Measurements from ENCODE around the gene EIF4E1B.

Gene EIF4E1B

DNA sequence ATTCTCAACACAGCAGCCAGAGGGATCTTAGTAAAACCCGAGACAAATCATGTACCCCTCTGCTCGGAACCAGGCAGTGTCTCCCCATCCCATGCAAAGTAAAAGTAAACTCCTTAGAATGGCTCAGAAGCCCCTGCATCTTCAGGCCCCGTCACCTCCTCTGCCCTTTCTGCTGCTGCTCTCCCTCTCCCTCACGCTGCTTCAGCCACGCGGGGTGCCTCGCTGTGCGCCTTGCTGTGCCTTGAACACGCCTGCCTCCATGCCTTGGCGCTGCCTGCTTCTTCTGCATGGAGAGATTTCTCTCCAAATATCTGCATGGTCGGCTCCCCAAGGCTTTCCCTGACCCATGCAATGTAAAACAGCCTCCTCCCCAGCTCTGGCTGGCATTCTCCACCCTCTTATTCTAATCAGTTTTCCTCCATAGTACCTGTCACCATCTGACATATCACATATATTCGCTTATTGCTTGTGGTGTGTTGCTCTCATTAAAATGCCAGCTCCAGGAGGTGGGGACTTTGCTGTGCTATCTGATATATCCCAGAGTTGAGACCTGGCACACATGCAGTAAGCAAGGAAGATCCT lies 28.5 kb upstream of the EIF4E1B start:
- Histone ChIP-seq H3K9me3 (ENCODE audit: insufficient read depth, low read depth, low read length) (peaks cover 2% of the 10 kb centered on the region), H4K91ac (ENCODE audit: low read depth, low read length) (no peak overlapping the region), H3K27ac (ENCODE audit: low read depth, low read length) (no peak overlapping the region), H4K12ac (ENCODE audit: low read depth, low read length) (no peak overlapping the region), H3K36me3 (ENCODE audit: control insufficient read depth in 1 of 2, insufficient read depth in 2 of 2, low read length in 2 of 2) (no peaks in the 10 kb centered on the region), H3K14ac (ENCODE audit: low read length) (no peak overlapping the region), H2BK5ac (ENCODE audit: low read depth, low read length, poor library complexity) (no peak overlapping the region), H3K27me3 (ENCODE audit: insufficient read depth, low read length) (no peaks in the 10 kb centered on the region), H3K4me1 (ENCODE audit: control insufficient read depth in 1 of 2, insufficient read depth in 2 of 2, low read length in 2 of 2) (no peaks in the 10 kb centered on the region), H4K8ac (ENCODE audit: low read depth, low read length) (no peak overlapping the region), H3K79me1 (ENCODE audit: low read length) (no peaks in the 10 kb centered on the region), H3K4me3 (ENCODE audit: low read depth, low read length) (no peak overlapping the region), H3K23ac (ENCODE audit: low read length) (no peak overlapping the region), H3K79me2 (ENCODE audit: control insufficient read depth, insufficient read depth, low read length, poor library complexity) (no peaks in the 10 kb centered on the region), H2AFZ (ENCODE audit: insufficient read depth, low read length, poor library complexity) (no peak overlapping the region), H3K18ac (ENCODE audit: low read length) (no peak overlapping the region), H2BK12ac (ENCODE audit: low read length) (no peak overlapping the region), H3K4me2 (ENCODE audit: low read length) (no peak overlapping the region), H3K4ac (ENCODE audit: low read depth, low read length) (no peak overlapping the region), H2AK5ac (ENCODE audit: low read length) (no peak overlapping the region), H2BK120ac (ENCODE audit: insufficient read depth, low read length, poor library complexity) (no peak overlapping the region), H3K9ac (ENCODE audit: low read length) (no peak overlapping the region)
- WGBS (ENCODE audit: extremely low coverage, insufficient coverage, insufficient read length), result no CpG with 5 or more reads among the region's 12 CpGs
- DNase-seq, result no peak

DNA sequence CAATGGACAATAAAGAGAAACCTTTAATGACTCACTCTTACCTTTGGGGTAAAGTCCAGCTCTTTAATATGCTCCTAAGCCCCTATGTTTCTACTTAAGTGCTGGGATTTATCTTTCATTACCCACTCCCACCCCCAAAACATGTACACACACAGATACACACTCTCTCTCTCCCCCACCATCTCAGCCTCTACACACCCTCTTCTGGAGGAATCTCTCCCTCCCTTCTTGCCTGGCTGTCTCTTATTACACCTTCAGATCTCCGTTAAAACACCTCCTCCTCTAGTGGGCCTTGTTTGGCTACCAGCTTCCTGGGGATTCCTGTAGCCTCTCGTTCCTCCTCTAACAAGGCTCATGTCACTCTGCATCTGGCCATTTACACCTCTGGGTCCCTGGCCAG lies 27.4 kb upstream of the EIF4E1B start:
- no CpG with 5 or more reads among the region's 2 CpGs for WGBS (ENCODE audit: extremely low coverage, insufficient coverage, insufficient read length)
- Histone ChIP-seq H3K79me1 (ENCODE audit: low read length) (no peaks in the 10 kb centered on the region), H3K18ac (ENCODE audit: low read length) (no peak overlapping the region), H2BK12ac (ENCODE audit: low read length) (no peak overlapping the region), H3K79me2 (ENCODE audit: control insufficient read depth, insufficient read depth, low read length, poor library complexity) (no peaks in the 10 kb centered on the region), H3K23ac (ENCODE audit: low read length) (no peak overlapping the region), H3K9me3 (ENCODE audit: insufficient read depth, low read depth, low read length) (peaks cover 2% of the 10 kb centered on the region), H3K4ac (ENCODE audit: low read depth, low read length) (no peak overlapping the region), H4K91ac (ENCODE audit: low read depth, low read length) (no peak overlapping the region), H2BK5ac (ENCODE audit: low read depth, low read length, poor library complexity) (no peak overlapping the region), H3K4me1 (ENCODE audit: control insufficient read depth in 1 of 2, insufficient read depth in 2 of 2, low read length in 2 of 2) (no peaks in the 10 kb centered on the region), H2AFZ (ENCODE audit: insufficient read depth, low read length, poor library complexity) (no peak overlapping the region), H3K27ac (ENCODE audit: low read depth, low read length) (no peak overlapping the region), H2AK5ac (ENCODE audit: low read length) (no peak overlapping the region), H3K9ac (ENCODE audit: low read length) (no peak overlapping the region), H4K12ac (ENCODE audit: low read depth, low read length) (no peak overlapping the region), H3K14ac (ENCODE audit: low read length) (no peak overlapping the region), H3K4me3 (ENCODE audit: low read depth, low read length) (no peak overlapping the region), H2BK120ac (ENCODE audit: insufficient read depth, low read length, poor library complexity) (no peak overlapping the region), H3K4me2 (ENCODE audit: low read length) (no peak overlapping the region), H3K36me3 (ENCODE audit: control insufficient read depth in 1 of 2, insufficient read depth in 2 of 2, low read length in 2 of 2) (no peaks in the 10 kb centered on the region), H4K8ac (ENCODE audit: low read depth, low read length) (no peak overlapping the region), H3K27me3 (ENCODE audit: insufficient read depth, low read length) (no peaks in the 10 kb centered on the region)
- no peak for DNase-seq

DNA sequence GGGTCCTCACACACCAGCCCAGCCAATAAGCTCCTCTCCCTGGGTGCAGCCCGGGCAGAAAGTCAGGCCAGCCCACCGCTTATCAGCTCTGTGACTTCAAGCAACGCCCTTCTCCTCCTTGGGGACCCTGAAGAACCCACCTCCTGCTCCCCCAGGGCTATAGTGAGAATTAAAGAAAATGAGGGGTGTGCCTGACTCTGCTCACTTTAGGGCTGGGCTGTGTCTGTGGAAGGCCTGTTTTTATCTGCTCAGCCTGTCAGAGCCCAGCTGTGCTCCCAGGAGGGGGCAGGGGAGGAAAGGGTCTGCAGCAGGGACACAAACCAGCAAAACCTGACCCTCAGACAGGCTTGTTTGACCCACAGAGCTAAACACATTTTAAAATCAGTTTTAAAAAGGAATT lies 24.4 kb upstream of the EIF4E1B start:
- Histone ChIP-seq H3K23ac (ENCODE audit: low read length) (no peak overlapping the region), H4K8ac (ENCODE audit: low read depth, low read length) (no peak overlapping the region)

DNA sequence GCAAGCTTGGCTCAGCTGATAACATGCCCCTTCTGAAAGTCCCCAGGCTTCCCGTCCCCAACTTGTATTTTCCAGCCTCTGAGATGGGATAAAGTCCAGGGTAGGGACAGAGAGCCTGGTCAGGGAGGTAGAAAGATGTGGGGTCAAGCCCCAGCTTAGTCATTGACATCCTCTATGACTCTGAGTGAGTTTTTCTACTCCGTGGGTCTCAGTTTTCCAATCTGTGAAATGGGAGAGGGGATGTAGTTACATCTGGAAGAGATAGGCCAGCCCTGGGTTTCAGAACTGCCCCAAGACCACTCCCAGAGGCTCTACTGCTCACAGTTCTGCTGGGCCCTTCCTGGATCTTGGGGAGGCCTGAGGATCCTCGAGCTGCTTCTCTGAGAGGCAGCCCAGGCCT lies 23.6 kb upstream of the EIF4E1B start:
- no peak overlapping the region for H2BK5ac ChIP-seq (ENCODE audit: low read depth, low read length, poor library complexity)
- H3K4ac ChIP-seq (ENCODE audit: low read depth, low read length), result no peak overlapping the region
- no peak overlapping the region for H2AFZ ChIP-seq (ENCODE audit: insufficient read depth, low read length, poor library complexity)
- H3K23ac ChIP-seq (ENCODE audit: low read length), result no peak overlapping the region
- WGBS (ENCODE audit: extremely low coverage, insufficient coverage, insufficient read length), result no CpG with 5 or more reads among the region's 3 CpGs
- no peak overlapping the region for H3K4me3 ChIP-seq (ENCODE audit: low read depth, low read length)
- no peak overlapping the region for H2AK5ac ChIP-seq (ENCODE audit: low read length)
- no peak overlapping the region for H3K27ac ChIP-seq (ENCODE audit: low read depth, low read length)
- H3K14ac ChIP-seq (ENCODE audit: low read length), result no peak overlapping the region
- H3K18ac ChIP-seq (ENCODE audit: low read length), result no peak overlapping the region
- H3K9me3 ChIP-seq (ENCODE audit: insufficient read depth, low read depth, low read length), result peaks cover 1% of the 10 kb centered on the region
- no peak overlapping the region for H2BK12ac ChIP-seq (ENCODE audit: low read length)
- H3K36me3 ChIP-seq (ENCODE audit: control insufficient read depth in 1 of 2, insufficient read depth in 2 of 2, low read length in 2 of 2), result no peaks in the 10 kb centered on the region
- no peaks in the 10 kb centered on the region for H3K79me1 ChIP-seq (ENCODE audit: low read length)
- H2BK120ac ChIP-seq (ENCODE audit: insufficient read depth, low read length, poor library complexity), result no peak overlapping the region
- no peak overlapping the region for H4K8ac ChIP-seq (ENCODE audit: low read depth, low read length)
- no peak overlapping the region for H3K9ac ChIP-seq (ENCODE audit: low read length)
- no peak overlapping the region for H3K4me2 ChIP-seq (ENCODE audit: low read length)
- no peaks in the 10 kb centered on the region for H3K79me2 ChIP-seq (ENCODE audit: control insufficient read depth, insufficient read depth, low read length, poor library complexity)
- DNase-seq, result no peak
- no peak overlapping the region for H4K91ac ChIP-seq (ENCODE audit: low read depth, low read length)
- H3K27me3 ChIP-seq (ENCODE audit: insufficient read depth, low read length), result no peaks in the 10 kb centered on the region
- no peak overlapping the region for H4K12ac ChIP-seq (ENCODE audit: low read depth, low read length)
- peaks cover 4 to 7% of the 10 kb centered on the region in 2 experiments for H3K4me1 ChIP-seq (ENCODE audit: control insufficient read depth in 1 of 2, insufficient read depth in 2 of 2, low read length in 2 of 2)

More for the DNA sequence above, 24.4 kb upstream of the EIF4E1B start:
- no peak for DNase-seq
- H4K12ac ChIP-seq (ENCODE audit: low read depth, low read length), result no peak overlapping the region
- H3K4me3 ChIP-seq (ENCODE audit: low read depth, low read length), result no peak overlapping the region
- no peak overlapping the region for H2BK5ac ChIP-seq (ENCODE audit: low read depth, low read length, poor library complexity)
- no peak overlapping the region for H2BK120ac ChIP-seq (ENCODE audit: insufficient read depth, low read length, poor library complexity)
- no peak overlapping the region for H2AFZ ChIP-seq (ENCODE audit: insufficient read depth, low read length, poor library complexity)
- peaks cover 2% of the 10 kb centered on the region for H3K9me3 ChIP-seq (ENCODE audit: insufficient read depth, low read depth, low read length)
- H3K27me3 ChIP-seq (ENCODE audit: insufficient read depth, low read length), result no peaks in the 10 kb centered on the region
- no peak overlapping the region for H3K4me2 ChIP-seq (ENCODE audit: low read length)
- H2BK12ac ChIP-seq (ENCODE audit: low read length), result no peak overlapping the region
- H3K18ac ChIP-seq (ENCODE audit: low read length), result no peak overlapping the region
- no peak overlapping the region for H3K9ac ChIP-seq (ENCODE audit: low read length)
- no peak overlapping the region for H2AK5ac ChIP-seq (ENCODE audit: low read length)
- WGBS (ENCODE audit: extremely low coverage, insufficient coverage, insufficient read length), result no CpG with 5 or more reads among the region's 3 CpGs
- H3K4me1 ChIP-seq (ENCODE audit: control insufficient read depth in 1 of 2, insufficient read depth in 2 of 2, low read length in 2 of 2), result peaks cover 4 to 7% of the 10 kb centered on the region in 2 experiments
- no peak overlapping the region for H3K14ac ChIP-seq (ENCODE audit: low read length)
- H3K4ac ChIP-seq (ENCODE audit: low read depth, low read length), result no peak overlapping the region
- no peak overlapping the region for H3K27ac ChIP-seq (ENCODE audit: low read depth, low read length)
- H3K36me3 ChIP-seq (ENCODE audit: control insufficient read depth in 1 of 2, insufficient read depth in 2 of 2, low read length in 2 of 2), result no peaks in the 10 kb centered on the region
- no peak overlapping the region for H4K91ac ChIP-seq (ENCODE audit: low read depth, low read length)
- H3K79me1 ChIP-seq (ENCODE audit: low read length), result no peaks in the 10 kb centered on the region
- H3K79me2 ChIP-seq (ENCODE audit: control insufficient read depth, insufficient read depth, low read length, poor library complexity), result no peaks in the 10 kb centered on the region

Data from trophoblast cell (in vitro differentiated cells and primary cell).